IPS-NIHi7 (cell line): Measurements from ENCODE around the gene KDM5C.
"Not testable (repeated sequence)": the region's sequence is repeated elsewhere in the genome, so short reads cannot be mapped to it uniquely, and the experiment has no call there.

ENCODE experiments used
- DNase-seq: peaks from one replicate; pipeline ENCODE4 v3.0.0; 2012; ENCODE audit warnings: mixed read lengths; ENCODE audit errors: extremely low spot score

KDM5C gene

DNA sequence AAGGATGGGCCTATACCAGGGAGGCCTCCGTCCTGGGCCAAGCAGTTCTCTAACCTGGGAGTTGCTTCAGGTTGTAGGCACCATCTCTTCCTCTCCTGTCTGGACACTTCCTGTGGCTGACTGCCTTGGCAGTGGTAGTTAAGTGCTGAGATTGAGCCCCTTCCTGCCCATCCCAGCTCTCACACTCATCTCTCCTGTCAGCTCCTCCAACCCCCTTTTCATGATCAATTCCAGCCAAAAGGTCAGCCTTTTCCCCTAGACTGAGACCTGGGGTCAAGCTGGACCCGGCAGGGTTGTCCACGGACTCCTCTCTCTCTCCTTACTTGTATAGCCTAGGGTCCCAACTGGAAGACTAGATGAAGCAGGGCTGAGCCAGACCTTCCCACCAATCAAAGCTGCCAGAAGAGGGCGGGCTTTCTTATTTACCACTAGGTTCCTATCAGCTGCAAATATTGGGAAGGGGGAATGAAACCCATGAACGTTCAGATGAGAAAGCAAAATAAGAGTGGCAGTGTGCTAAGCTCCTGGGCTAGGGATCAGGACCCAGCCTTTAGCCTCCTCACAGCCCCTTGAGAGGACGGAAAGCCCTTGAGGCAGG lies 34.5 kb downstream of the KDM5C start:
- DNase-seq, result peak; percentile 60

DNA sequence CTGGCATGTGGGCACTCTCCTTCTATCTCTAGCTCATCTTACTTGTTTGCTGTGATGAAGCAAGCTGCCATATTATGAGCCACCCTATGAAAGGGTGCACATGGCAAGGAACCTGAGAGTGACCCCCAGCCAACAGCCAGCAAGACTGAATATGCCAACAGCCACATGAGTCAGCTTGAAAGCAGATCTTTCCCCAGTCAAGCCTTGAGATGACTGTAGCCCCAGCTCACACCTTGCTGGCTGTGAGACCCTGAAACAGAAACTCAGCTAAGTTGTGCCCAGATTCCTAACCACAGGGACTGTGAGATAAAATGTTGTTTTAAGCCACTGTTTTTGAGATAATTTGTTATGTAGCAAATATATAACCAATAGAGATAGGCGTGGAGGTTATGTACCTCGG lies 36.2 kb downstream of the KDM5C start:
- DNase-seq, result no peak

DNA sequence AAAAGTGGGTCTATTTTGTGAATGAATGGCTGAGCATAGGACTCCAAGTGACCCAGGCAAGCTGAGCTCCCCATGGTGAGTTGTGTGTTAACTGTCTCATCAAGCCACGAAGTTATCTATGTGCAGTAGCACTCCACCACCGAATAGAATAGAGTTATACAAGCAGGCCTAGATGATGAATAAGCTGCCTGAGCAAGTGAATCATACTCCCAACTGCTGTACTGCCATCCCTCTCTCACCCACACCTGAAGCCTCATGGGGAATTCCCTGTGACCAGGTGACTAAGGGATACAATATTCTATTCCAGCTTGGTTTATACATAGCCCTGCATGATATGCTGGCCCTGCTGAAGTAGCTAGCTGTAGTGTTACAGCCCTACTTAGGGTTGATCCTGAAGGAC lies 38.7 kb downstream of the KDM5C start:
- DNase-seq, result no peak

DNA sequence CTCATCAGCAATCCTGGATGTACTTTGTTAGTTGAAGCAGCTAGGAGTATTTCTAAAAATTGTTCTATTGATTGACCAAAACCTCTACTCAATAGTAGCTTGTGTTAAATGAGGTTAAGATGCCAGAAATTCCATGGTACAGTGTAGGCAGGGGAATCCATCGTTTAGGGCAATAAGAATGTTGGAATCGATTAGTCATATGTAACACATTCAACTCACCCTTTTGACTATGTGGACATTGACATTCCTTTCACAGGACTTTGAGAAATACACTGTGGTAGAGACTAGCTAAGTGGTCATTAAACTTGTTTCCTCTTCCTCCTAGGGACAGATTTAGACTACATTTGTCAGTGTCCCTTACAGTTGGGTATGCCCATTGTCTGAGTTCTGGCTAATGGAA lies 40.2 kb downstream of the KDM5C start:
- no peak for DNase-seq

DNA sequence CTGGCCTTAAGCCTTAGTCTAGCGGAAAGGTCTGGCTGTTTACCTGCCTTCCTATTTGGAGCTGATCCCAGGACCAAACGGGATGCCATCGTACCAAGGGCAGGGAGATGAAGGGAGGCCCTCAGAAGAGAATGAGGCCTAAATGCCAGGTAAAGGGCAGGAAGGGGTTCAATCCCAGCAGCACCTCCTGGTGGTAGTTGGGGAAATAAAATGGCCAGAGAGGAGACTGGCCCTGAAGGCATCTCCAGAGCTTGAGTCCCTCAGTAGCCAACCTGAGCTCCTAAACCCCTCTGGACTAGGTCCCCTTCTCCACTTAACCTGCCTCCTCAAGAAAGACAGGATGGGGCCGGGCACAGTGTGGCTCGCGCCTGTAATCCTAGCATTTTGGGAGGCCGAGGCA lies 53.7 kb downstream of the KDM5C start:
- no peak for DNase-seq

DNA sequence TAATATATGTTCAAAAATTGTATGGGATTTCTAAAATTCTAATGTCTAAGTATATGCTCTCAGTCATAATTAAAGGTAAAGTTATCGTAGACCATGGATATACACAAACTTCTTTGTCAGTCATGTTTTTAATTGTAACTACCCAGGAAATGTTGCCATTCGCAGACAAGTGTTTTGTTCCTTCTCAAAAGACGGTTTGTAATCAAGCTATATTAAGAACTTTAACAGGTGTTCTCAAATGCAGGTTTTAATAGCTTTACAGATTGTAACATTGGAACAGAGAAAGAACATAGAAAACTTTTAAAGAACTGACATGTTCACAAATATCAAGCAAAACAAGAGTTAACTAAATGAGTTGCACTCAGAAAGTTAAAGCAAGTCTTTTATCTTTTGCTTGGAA lies 58.9 kb downstream of the KDM5C start:
- no peak for DNase-seq

DNA sequence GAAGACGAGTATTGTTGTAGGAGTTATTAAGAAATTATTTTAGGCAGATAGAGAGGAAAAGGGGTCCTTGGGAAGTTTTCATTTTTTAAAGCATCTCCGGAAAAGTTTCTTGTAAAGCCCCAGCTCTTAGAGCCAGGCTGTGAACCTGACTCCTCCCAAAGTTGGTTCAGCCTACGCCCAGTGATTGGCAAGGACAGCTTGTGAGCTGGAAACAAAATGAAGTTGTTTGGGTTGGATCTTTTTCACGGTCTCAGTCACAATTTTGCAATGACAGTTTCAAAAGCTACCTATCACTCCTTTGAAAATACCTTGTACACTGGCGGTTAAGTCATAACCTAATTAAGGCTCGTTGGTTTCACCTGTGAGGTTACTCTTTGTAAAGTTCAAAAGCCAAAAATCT lies 60.4 kb downstream of the KDM5C start:
- DNase-seq, result not testable (repeated sequence)

DNA sequence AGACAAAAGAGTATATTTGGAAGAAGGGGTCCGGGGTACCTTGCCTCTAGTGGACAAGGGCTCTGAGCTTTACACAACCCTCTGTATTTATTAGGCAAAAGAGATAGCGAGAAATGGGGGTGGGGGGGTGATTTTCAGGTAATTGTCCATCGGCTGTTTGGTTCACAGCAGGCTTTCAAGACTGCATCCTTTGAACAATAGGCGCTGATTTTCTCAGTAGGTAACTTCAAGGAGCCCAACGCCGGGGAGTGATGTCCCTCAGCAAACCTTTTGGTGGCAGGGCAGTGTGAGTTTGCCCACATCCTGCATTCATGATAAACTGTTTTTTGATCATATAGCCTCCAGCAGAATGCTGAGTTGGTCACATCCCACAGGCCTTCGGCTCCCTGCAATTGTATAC lies 61.6 kb downstream of the KDM5C start:
- no peak for DNase-seq

DNA sequence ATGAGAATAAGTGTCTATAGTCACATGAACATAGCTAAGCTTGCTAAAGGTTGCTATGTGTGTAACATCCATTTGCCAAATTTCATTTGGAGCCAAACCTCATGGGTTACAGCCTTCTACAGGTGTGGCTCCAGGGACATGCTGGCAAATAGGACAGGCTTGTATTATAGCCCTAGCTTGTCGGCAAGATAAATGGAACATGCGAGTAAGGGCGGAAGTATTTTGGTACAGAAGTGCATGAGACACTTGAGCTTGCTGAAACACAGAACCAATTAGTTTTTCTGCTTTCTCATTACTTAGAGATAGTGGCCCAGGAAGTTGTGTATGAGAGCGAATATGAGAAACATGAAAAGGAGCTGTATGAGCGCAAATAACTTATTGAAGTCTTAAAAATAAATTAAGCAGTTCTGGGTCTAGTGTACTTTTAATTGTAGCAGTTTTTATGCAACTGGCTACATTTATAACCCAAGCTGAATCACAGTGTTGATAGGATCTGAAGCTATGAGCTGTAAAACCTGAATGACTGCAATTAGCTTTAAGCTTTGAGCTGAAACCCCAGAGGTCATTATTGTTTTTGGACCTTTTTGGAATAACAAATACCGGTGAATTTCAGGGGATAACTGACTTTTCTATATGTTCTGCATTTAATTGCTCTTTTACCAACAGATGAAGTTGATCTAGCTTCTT lies 64.6 kb downstream of the KDM5C start:
- DNase-seq, result no peak

DNA sequence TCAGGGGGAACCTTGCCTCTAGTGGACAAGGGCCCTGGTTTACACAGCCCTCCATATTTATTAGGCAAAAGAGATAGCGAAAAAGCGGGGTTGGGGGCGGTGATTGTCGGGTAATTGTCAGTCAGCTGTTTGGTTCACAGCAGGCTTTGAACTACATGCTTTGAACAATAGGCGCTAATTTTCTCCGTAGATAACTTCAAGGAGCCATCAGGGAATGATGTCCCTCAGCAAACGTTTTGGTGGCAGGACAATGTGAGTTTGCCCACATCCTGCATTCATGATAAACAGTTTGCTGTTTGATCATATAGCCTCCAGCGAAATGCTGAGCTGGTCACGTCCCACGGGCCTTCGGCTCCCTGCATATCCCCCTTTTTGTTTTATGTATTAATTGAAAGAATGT lies 65.8 kb downstream of the KDM5C start:
- no peak for DNase-seq

DNA sequence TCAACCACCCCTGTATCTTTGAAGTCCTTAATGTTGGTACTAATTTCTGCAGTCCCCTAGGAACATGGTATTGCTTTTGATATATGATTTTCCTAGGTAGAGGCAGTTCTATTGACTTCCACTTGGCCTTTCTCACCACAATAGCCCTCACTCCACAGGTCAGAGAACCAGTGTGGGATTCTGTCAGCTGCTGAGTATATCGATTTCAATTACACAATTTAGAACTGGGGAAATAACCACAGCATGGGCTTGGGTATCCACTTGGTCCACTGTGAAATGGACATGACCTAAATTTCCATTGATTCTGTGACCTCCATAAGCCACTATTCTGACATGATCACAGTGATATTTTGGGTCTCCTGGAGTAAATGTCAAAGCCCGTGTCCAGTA lies 68.8 kb downstream of the KDM5C start:
- no peak for DNase-seq

DNA sequence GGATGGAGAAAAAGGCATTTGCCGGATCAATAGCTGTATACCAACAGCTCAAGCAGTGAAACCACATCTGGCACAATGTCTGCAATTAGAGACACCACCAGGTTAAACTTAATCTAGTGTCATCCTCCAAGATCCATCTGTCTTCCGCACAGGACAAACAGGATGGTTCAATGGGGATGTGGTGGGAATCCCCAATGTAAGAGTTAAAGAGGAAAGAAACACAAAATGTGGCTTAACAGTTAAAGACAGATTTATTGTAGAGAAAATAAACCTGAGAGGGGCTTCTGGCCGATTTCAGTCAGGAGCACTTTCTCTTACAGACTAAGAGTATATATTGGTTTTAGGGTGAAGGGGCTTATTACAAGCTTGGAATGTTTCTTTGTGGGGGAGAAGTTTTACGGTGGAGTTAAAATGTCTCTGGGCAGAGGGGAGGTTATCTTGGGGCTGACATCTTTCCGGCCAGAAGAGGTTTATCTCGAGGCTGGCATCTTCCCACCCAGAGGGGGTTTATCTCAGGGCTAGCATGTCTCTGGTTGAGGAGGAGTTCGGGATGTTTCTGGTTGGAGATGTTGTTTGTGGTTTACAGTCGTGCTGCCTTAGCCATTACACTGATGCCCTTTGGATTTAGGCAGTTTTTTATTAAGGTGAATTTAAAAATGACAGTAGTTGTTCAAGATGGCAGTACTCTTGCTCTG lies 69.3 kb downstream of the KDM5C start:
- DNase-seq, result no peak

DNA sequence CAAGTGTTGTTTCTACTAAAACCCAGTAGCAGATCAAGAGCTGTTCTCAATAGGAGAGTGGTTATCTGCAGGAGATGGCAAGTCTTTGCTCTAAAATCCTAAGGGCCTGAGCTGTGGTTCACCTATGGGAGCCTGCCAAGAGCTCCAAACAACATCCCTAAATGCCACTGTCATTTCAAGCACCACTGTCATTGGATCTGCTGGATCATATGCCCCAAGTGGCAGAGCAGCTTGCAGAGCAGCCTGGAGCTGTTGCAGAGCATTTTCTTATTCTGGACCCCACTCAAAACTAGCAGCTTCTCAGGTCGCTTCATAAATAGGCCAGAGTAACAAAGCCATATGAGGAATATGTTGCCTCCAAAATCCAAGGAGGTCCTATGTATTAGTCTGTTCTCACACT lies 71.4 kb downstream of the KDM5C start:
- no peak for DNase-seq
